ENCODE data around the gene HSDL1. TPM values are rescaled to one million over a fixed set of nuclear protein-coding genes. Genes with fewer than 3 reads are reported as not detected.
A peak's percentile ranks its signal among the peaks of the same experiment; 100 is the strongest.

HSDL1 gene
- total RNA-seq, 1 donor from 2014 or later, result 36.4 TPM

- H3K36me3 Mint-ChIP-seq, result peaks cover 11% of the 10 kb centered on the region
Measured at GRCh38 chr16:84088695-84089395, 56.1 kb downstream of the HSDL1 start.

GRCh38 chr16:84087466-84088151 lies 57.4 kb downstream of the HSDL1 start:
- no peak for DNase-seq (ENCODE audit: extremely low spot score, unreplicated experiment)
- no peak for TF ChIP-seq CTCF (conservative IDR thresholded peaks at IDR 0.05)
- no peaks in the 10 kb centered on the region for H3K9me3 Mint-ChIP-seq
- no peaks in the 10 kb centered on the region for H3K27me3 Mint-ChIP-seq
- peak overlapping the region; percentile 1 for H3K27ac Mint-ChIP-seq
- H3K36me3 Mint-ChIP-seq, result peaks cover 11% of the 10 kb centered on the region
- no peaks in the 10 kb centered on the region for H3K4me1 Mint-ChIP-seq (ENCODE audit: unreplicated experiment)
- no peak overlapping the region for H3K4me3 Mint-ChIP-seq

More at GRCh38 chr16:84088695-84089395, 56.1 kb downstream of the HSDL1 start:
- no peak overlapping the region for H3K27ac Mint-ChIP-seq
- no peaks in the 10 kb centered on the region for H3K9me3 Mint-ChIP-seq
- DNase-seq (ENCODE audit: extremely low spot score, unreplicated experiment), result no peak
- no peaks in the 10 kb centered on the region for H3K27me3 Mint-ChIP-seq
- H3K4me1 Mint-ChIP-seq (ENCODE audit: unreplicated experiment), result no peaks in the 10 kb centered on the region
- no peak overlapping the region for H3K4me3 Mint-ChIP-seq
- TF ChIP-seq CTCF (conservative IDR thresholded peaks at IDR 0.05), result no peak

- H3K36me3 Mint-ChIP-seq, result peaks cover 11% of the 10 kb centered on the region
- TF ChIP-seq CTCF (conservative IDR thresholded peaks at IDR 0.05), result no peak
- no peaks in the 10 kb centered on the region for H3K4me1 Mint-ChIP-seq (ENCODE audit: unreplicated experiment)
Measured at GRCh38 chr16:84087001-84087400, 58.0 kb downstream of the HSDL1 start.

GRCh38 chr16:84086341-84086740 lies 58.6 kb downstream of the HSDL1 start:
- no peak for DNase-seq (ENCODE audit: extremely low spot score, unreplicated experiment)
- Mint-ChIP-seq H3K4me3 (no peak overlapping the region), H3K27me3 (no peaks in the 10 kb centered on the region), H3K27ac (no peak overlapping the region), H3K36me3 (peaks cover 11% of the 10 kb centered on the region), H3K4me1 (ENCODE audit: unreplicated experiment) (no peaks in the 10 kb centered on the region), H3K9me3 (no peaks in the 10 kb centered on the region)
- no peak for TF ChIP-seq CTCF (conservative IDR thresholded peaks at IDR 0.05)

More at GRCh38 chr16:84087001-84087400, 58.0 kb downstream of the HSDL1 start:
- Mint-ChIP-seq H3K9me3 (no peaks in the 10 kb centered on the region), H3K27ac (no peak overlapping the region), H3K4me3 (no peak overlapping the region), H3K27me3 (no peaks in the 10 kb centered on the region)
- no peak for DNase-seq (ENCODE audit: extremely low spot score, unreplicated experiment)

- DNase-seq (ENCODE audit: extremely low spot score, unreplicated experiment), result no peak
- Mint-ChIP-seq H3K27ac (no peak overlapping the region), H3K9me3 (no peaks in the 10 kb centered on the region), H3K27me3 (no peaks in the 10 kb centered on the region), H3K4me1 (ENCODE audit: unreplicated experiment) (no peaks in the 10 kb centered on the region), H3K36me3 (peaks cover 13% of the 10 kb centered on the region), H3K4me3 (no peak overlapping the region)
- TF ChIP-seq CTCF (conservative IDR thresholded peaks at IDR 0.05), result no peak
Measured at GRCh38 chr16:84085773-84086172, 59.2 kb downstream of the HSDL1 start.
